Activated T-cell treated with anti-CD3 and anti-CD28 coated beads for 1 hour (primary cell): ENCODE data around the gene FUT7.
"Not testable (repeated sequence)": the region's sequence is repeated elsewhere in the genome, so short reads cannot be mapped to it uniquely, and the experiment has no call there.

Experiments used
- DNase-seq: peaks from one replicate; pipeline ENCODE4 v3.0.0-alpha.2; 2020; ENCODE audit warnings: low read depth

FUT7 gene

DNA sequence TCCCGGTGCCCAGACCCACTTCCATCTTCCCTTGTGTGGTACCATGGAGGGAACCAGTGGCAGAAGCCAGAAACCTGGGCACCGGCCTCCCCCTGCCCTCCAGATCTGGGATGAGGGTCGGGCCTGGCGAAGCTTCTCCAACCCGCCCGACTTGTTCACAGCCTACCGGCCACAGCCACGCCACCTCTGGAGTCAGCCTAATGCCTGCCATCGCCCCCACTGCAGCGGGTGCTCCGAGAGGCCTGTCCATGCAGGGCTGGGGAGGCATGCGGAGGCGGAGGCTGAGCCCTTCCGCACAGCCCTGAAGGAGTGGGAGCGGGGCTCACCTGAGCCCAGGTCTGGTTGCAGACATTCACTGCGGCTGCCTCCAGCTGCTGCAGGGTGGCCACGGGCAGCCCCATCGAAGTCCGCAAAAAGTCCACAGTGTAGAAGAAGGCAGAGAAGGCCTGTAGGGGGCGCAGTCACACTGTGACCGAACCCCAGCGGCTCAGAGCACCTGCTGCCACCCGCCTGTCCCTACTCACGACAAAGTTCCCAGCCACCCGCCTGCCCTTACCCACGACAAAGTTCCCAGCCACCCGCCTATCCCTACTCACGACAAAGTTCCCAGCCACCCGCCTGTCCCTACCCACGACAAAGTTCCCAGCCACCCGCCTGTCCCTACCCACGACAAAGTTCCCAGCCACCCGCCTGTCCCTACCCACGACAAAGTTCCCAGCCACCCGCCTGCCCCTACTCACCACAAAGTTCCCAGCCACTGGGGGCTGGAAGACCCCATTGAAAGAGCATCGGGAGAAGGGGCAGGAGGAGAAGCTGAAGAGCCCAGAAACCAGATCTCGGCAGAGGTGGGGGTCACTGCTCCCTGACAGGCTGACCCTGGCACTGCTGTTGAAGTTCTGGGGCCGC lies 17.9 kb upstream of the FUT7 start:
- DNase-seq: peak; percentile 47

DNA sequence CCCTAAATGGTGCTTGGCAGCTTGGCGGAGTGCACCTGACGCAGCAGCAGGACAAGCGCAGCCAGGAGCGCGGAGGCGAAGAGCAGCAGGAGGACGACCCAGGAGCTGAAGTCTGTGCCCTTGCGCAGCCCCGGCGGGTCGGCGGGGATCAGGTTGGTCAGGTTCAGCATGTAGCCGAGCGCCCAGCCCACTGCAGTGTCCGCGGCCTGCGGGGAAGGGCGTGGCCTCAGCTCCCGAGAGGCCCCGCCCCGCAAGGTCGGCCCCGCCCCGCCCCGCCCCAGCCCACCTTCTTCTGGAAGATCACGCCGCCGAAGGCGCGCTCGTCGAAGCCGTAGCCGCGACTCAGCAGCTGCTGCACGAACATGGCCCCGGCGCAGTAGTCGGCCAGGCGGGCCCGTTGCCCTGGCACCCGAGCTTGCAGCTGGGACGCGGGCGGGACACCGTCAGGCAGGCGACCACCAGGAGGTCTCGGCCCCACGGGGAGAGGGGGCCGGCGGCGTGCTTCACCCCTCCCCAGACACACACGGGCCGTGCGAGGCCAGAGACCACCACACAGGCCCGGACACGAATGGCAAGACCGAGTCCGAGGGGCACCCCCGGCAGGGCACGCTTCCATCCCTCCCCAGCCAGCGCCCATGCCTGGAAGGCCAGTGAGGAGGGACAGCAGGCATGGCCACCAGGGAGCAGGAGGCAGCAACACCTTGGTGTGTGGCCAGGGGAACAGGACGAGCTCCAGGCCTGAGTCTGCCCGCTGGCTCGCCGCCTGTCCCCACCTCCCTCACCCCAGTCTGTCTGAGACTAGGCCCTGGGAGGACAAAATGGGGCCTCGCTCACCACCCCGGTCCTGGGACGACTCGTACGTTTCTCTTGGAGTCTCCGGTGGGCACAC lies 17.0 kb upstream of the FUT7 start:
- no peak for DNase-seq

DNA sequence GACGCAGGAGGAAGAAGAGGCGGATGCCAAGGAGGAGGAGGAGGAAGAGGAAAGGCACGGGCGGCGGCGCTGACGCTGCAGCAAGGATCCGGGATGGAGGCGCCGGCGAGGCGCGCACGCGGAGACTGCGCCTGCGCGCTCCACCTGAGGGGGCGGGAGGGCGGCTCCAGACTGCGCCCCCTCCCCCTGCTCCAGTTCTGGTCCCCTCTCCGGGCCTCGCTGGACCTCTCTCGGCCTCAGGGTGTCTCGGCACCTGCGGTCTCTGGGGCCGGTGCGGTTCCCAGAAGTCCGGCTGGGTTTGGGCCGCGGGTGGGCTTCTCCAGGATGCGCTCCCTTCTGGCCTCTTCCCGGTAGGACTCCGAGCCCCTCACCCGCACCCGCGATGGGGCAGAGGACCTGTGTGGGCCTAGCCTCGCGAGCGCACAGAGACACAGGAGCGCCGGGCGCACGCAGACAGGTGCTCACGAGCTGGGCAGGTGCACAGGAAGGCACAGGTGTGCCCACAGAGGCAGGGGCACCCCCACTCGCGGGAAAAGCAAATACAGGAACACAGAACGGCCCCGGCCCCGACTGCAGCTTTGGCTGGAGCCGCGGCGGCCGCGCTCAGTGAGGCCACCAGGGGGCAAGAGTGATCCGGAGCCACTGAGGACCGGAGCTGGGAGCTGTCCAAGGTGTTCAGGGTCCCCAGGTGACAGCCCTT lies 14.3 kb upstream of the FUT7 start, which contains the start of gene NPDC1:
Gene NPDC1, minus strand, starts transcription at position 90 of the 700 bp plus-strand sequence. CDS start 188 bp downstream, outside the sequence.
- DNase-seq: peak; percentile 69

DNA sequence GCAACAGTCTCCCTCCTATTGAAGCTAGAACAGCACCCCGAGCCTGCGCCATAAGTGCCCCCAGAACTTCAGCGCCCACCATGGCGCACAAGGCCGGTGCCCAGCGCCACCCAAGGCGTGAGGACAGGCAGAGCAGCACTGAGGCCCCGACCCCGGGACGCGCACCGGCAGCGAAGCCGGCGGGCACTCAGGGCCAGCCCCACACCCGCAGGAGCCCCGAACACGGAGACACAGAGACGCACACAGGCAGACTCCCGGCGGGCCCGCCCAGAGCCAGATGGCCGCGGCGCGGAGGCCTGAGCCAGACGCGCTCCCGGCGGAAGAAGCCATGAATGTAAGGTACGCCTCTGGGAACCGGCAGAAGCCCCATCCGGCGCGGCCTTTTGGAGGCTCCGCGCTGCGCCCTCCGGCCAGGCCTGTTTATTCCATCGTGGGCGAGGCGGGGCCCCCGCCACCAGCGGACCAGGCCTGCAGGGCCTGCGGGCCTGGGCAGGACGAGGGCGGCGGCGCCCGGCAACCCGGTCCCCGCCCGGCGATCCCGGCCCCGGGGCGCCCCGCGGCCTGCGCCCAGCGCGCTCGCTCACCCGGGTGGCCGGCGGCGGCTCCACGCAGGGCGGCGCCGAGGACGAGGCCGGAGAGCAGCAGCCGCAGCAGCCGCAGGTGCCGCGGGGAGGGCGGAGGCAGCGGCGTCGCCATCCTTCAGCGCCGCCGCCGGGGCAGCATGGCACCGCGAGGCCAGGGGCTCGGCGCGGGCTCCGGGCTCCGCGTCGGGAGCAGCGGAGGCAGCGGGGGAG lies 13.6 kb upstream of the FUT7 start:
- no peak for DNase-seq

DNA sequence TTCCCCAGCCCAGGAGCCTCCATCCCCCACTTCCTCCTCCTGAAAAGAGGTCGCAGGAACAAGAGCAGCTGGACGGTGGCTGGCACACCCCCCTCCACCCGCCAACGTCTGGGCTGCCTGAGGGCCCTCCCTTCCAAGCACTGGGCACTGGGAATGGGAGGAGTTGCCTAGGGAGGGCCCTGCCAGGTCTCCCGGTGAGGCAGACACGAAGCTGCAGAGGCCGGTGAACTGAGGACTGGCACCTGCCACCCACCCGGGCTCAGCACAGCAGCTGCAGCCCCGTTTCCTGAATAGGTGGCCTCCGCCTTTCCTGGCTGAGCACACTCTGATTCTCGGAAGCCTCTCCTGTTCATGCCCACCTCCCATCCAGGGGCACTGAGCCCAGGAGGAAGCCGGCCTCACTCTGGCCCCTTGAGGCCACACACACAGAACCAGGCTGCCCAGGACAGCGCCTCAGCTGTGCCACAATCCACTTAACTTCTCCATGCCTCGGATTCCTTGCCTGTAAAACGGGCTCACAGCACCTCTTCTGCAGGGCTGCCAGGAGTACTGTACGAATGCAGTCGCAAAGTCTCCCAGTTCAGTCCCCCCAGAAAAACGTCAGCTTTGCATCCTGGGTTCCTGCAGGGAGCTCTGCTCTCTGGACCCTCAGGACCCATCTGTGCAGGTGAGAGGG lies 12.8 kb upstream of the FUT7 start:
- no peak for DNase-seq

DNA sequence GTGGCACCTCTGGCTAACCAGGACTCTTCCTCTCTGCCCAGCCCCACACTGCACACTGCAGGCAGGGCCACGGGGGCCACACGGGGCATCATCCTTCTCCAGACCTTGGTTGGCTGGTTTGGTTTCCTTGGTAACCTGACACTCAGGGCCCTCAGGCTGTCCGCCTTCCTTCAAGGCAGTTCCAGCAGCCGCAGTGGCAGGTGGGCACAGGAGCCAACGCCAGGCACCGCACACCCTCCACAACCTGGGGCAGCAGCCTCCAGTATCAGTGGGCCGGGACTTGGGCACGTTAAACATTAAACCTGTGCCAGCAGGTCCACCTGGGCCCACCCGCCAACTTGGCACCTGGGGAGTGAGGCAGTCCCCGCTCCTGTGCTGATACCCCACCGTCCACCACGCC lies 12.1 kb upstream of the FUT7 start:
- no peak for DNase-seq

DNA sequence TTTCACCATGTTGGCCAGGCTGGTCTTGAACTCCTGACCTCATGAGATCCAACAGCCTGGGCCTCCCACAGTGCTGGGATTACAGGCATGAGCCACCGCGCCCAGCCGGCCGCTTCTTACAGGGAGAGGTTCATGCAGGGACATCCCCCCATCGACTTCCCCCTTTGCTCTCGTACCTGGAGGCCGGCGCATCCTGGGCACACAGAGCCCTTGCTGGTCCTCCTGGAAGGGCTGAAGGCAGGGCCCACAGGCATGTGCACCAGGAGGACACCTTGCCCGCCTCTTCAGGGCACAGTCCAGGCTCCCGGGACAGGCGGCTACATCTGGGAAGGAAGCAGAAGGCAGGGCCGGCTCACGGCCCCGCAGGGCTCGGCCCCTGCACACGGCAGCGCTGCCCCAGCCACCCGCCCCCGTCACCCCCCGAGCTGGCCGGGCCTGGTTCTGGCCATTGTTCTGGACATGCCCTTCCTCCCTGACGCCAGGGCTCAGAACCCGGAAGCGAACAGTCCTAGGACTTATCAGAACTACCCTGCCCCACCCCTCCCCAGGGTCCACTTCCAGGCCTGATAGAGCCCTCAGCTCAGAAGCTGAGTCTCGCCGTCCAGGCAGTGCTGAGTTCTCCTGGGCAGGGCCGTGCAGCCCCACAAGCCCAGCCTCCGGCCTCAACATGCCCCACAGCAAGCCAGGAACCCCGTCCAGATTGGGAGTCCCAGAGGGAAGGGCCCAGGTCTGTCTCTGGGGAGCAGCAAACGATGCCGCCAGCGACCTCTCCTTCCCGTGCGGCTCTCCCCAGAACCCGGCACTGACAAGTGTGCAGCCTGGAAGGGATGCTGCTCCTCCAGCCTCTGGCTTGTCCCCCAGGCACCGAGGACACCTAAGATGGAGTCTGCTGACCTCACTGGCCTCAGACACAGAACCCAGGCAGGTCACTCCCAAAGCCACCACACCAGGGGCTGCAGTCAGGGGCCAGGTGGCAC lies 11.2 kb upstream of the FUT7 start:
- no peak for DNase-seq

DNA sequence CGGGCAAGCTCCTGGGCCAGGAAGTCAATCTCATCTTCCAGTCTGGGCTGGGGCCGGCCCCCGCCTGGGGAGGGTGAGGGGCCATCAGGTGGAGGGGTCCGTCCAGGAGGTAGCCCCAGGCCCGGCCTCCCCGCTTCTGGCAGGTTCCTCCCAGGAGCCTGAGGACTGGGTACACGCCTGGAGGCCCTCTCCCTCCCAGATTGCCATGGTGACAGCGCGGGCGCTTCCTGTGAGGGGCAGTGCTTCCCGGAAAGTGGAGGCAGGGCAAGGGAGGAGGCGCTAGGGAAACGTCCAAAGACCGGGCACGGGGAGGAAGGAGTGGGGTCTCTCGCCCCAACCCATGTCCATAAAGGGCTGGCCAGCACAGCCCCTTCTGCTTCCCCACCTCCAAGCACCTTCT lies 9.2 kb upstream of the FUT7 start:
- DNase-seq: no peak

DNA sequence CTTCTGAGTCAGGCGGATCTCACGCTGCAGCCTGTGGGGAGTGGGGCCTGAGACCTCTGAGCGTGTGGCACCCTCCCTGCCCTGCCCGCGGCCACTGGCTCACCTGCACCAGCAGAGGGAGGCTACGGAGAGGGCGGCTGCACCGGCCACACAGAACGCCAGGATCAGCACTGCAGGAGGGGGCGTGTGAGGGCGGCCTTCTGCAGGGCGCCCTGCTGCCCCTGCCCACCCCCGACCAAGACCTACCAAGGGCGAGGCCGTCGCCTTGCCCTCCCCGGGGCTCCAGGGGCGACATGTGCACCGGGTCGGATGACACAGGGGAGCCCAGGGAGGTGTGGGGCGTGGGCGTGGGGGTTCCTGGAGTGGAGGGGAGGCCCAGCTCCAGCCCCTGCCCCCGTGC lies 8.7 kb upstream of the FUT7 start:
- no peak for DNase-seq

DNA sequence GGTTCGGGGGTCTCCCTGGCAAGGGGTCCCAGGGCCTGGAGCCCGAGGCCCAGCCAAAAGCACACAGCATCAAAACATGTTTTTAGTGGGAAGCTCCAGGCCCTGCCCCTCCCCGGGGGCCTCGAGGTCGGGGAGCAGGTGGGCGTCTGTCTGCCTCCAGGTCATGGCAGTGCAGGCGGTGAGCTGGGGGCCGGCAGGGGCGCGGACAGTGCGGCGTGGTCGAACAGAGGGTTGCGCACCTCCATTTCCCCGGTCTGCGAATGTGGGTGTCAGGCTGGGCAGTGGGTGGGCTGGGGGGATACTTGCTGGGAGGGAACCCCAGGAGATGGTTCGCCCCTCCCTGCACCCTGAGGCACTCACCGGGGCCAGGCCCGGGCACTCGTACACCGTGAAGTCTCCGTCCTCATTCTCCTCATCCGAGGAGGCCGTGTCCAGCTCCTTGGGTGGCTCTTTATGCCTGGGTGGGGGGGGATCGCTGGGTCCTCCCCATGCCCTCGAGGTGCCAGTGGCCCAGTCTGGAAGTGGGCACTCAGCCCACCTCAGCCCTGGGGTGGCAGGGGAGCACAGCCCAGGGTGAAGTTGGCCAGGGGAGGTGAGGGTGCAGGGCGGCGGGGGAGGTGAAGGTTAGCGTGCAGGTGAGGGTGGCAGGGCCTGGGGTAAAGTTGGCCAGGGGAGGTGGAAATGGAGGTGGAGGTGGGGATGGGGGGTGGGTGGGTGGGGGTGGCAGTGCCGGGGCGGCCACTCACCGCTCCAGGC lies 7.9 kb upstream of the FUT7 start:
- no peak for DNase-seq

DNA sequence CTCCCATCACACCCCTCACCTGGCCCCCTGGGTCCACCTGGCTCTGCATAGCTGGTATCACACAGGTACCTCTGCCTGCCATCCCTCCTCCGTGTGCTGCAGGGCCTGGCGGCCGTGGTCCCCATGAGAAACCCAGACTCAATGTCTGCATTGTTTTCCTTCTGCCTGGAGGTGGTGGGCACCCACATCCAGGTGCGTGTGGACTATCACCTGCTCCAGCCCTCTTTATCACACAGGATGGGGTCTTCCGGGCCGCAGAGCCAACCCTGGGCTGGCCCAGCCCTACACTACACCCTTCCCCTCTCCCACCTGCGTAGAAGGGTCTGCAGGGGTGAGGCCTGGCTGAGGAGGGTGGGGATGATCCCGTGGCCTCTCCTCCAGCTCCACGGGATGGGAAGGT lies 7.0 kb upstream of the FUT7 start:
- DNase-seq: no peak

DNA sequence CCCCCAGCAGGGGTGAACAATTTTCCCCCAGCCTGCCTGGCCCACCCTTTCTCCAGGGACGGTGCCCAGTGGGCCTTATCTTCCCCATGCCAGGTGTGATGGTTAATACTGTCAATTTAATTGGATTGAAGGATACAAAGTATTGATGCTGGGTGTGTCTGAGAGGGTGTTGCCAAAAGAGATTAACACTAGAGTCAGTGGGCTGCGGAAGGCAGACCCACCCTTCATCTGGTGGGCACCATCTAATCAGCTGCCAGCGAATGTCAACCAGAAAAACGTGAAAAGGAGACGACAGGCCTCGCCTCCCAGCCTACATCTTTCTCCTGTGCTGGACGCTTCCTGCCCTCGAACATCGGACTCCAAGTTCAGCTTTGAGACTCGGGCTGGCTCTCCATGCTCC lies 5.6 kb upstream of the FUT7 start:
- no peak for DNase-seq

DNA sequence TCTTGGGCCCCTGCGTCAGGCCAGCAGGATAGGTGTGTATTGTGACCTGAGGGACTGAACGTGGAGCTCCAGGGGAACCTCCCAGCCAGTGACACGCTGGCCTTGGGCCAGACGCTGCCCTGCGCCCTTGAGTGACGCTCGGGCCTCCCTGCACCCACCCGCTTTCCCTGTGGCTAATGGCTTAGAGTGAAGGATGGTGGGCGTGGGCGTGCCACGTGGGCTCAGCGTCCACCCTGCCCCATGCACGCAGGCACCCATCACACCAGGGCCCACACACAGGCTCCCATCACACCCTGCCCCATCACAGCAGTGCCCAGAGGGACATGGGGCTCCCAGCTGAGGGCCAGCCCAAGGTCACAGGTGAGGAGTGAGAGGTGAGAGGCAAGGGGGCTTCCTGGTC lies 5.1 kb upstream of the FUT7 start:
- DNase-seq: no peak

DNA sequence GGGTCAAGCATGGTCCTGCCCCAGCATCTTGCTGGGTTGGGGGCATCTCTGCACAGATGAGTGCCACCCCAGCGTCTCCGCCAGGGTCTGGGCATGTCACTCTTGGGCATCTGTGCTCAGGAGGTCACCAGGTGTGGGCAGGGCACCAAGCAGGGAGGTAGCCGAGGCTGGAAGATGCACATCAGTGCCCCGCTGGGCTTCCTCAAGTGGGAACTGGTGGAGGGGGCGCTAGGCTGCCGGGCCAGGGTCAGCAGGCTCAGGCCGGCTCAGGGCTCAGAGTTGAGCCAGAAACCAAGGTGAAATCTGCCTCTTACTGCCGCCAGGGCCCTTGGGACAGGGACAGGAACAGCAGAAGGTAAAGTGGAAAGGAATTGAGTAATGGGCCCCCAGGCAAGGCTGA lies 4.0 kb upstream of the FUT7 start:
- DNase-seq: no peak

DNA sequence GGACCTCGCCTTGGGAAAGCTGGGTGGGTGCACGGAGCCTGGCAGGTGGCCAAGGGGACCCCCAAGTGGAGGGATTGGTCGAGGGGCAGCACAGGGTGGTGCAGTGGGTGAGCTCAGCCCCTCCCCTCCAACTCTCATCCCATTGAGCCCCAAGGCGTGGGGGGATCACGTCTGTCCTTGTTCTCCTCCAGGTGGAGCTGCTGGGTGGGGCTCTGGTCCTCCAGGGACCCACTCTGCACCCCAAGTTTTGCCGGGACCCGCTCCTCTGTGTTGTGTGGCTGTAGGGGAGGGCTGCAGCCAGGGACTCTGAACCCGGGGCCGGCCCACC lies 3.6 kb upstream of the FUT7 start:
- DNase-seq: no peak

DNA sequence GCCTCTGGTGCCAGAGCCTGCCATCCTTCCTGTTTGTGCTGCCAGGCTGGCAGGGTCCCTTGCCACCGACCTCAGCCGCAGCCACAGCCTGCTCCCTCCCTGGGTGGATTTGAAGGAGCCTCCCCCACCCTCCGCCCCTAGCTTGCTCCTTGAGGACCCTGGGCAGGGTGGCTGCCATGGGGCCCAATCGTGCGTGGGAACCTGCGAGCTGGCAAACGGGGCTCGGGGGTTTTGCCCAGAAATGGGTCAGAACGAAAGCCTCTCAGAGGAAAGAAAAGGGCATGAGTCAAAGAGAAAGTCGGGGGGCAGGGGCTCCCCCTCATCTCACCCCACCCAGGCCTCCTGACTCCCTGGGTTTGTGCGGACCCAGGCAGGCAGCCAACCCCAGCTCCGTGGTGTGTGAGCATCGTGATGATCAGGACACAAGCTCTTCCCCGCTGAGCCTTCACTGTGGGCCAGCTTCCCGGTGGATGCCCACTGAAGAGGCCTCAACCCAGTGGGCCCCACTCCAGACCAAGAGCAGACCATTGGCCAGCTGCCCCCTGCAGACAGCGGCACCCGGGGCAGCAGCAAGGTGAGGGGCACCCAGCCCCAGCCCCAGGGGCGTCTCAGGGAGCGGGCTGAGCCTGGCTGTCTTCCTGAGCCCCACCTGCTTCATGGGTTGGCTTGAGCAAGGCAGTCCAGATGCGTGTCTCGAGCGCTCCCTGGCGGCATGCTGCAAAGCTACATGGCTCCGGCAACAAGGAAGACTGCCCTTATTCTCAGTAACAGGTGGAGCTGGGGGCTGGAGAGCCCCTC lies 3.0 kb upstream of the FUT7 start:
- peak; percentile 81 for DNase-seq

DNA sequence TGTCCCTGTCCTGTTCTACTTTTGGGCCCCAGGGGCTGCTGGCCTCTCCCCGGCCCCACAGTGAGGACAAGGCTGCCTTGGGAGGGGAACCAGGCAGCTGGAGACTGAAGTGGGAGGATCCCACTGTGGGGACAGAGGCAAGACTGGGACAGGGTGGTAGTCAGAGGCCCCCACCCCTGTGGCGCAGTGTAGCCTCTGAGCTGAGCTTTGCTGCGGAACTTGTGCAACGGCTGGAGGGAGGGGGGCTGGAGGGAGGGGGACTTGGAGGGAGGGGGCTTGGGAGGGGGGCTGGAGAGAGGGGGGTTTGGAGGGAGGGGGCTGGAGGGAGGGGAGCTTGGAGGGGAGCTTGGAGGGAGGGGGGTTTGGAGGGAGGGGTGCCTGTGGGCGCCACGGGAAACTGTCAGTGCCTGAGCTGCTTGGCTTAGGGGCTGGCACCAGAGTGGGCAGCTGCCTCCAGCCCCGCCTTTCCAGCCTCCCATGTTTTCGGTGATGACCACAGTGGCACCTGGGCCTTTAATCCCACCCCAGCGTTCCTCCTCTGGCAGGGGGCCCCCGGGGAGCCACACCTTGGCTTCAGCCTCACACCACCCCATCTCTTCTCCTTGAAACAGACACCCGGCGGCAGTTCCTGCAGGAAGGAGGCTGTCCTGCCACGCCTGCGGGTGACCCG lies 2.3 kb upstream of the FUT7 start:
- DNase-seq: no peak

DNA sequence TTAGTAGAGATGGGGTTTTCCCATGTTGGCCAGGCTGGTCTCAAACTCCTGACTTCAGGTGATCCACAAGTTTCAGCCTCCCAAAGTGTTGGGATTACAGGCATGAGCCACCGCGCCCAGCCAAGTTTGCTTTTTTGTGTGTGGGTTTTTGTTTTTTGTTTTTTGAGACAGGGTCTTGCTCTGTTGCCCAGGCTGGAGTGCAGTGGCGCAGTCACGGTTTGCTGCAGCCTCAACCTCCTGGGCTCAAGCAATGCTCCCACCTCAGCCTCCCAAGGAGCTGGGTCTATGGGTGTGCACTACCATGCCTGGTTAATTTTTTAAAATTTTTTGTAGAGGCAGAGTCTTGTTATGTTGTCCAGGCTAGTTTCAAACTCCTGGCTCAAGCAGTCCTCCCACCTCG lies 1.6 kb upstream of the FUT7 start:
- DNase-seq: not testable (repeated sequence)
